A673 (cell line): ENCODE results near the gene CYP2W1. TPM values are rescaled to one million over a fixed set of nuclear protein-coding genes. Genes with fewer than 3 reads are reported as not detected.

Experiments
- BruUV-seq: library from RNA; stranded (reverse); fragments of 400-500 nt; replicated peaks from 2 replicates; lab custom pipeline; 2021; lab: Mats Ljungman, UMichigan
- CTCF ChIA-PET: fragments of 300-600 bp; sonication (Branson Sonifier 250); formaldehyde crosslinking; loops from one replicate; lab custom pipeline; 2022; ENCODE audit warnings: antibody characterized with exemption; lab: Charles Lee
- POLR2A ChIA-PET: fragments of 300-600 bp; sonication (Branson Sonifier 250); formaldehyde crosslinking; loops from one replicate; lab custom pipeline; 2022; ENCODE audit warnings: antibody characterized with exemption; ENCODE audit not compliant: low non-redundant PET; lab: Charles Lee
- DNase-seq: peaks from one replicate; pipeline ENCODE4 v3.0.0-alpha.2; 2015; ENCODE audit warnings: low spot score
- H3K27ac ChIP-seq: fragments of 200-600 bp; sonication (generic); 2 replicates; pipeline ENCODE4 v1.5.1; 2016; ENCODE audit warnings: mixed run types, low read depth, mild to moderate bottlenecking, mixed read lengths, antibody characterized with exemption, low read length; ENCODE audit not compliant: poor library complexity, severe bottlenecking
- H3K27me3 ChIP-seq: fragments of 200-600 bp; sonication (generic); replicated peaks from 2 replicates; pipeline ENCODE4 v1.6.1; 2017; ENCODE audit warnings: mixed run types, low read depth, mild to moderate bottlenecking, mixed read lengths, antibody characterized with exemption, low read length; ENCODE audit not compliant: insufficient read depth, poor library complexity
- H3K36me3 ChIP-seq: fragments of 200-600 bp; sonication (generic); 2 replicates; pipeline ENCODE4 v1.6.1; 2016; ENCODE audit warnings: mixed run types, mild to moderate bottlenecking, mixed read lengths, antibody characterized with exemption, low read length; ENCODE audit not compliant: insufficient read depth, poor library complexity, severe bottlenecking
- H3K4me1 ChIP-seq: fragments of 200-600 bp; sonication (generic); 2 replicates; pipeline ENCODE4 v1.6.1; 2017; ENCODE audit warnings: mixed run types, mild to moderate bottlenecking, mixed read lengths, antibody characterized with exemption, low read length; ENCODE audit not compliant: insufficient read depth, poor library complexity, severe bottlenecking
- H3K4me3 ChIP-seq: fragments of 200-600 bp; sonication (generic); 2 replicates; pipeline ENCODE4 v1.5.1; 2016; ENCODE audit warnings: low read depth, mixed run types, mild to moderate bottlenecking, mixed read lengths, low read length; ENCODE audit not compliant: poor library complexity, severe bottlenecking
- H3K9me3 ChIP-seq: fragments of 200-600 bp; sonication (generic); 2 replicates; pipeline ENCODE4 v1.6.1; 2016; ENCODE audit warnings: mixed run types, low read depth, mild to moderate bottlenecking, mixed read lengths, antibody characterized with exemption, low read length; ENCODE audit not compliant: poor library complexity, severe bottlenecking
- EZH2 ChIP-seq: fragments of 200-600 bp; sonication (generic); IDR thresholded peaks from 2 replicates; pipeline ENCODE4 v1.6.1; 2017; ENCODE audit warnings: borderline replicate concordance, low read depth, mild to moderate bottlenecking, mixed read lengths, antibody characterized with exemption, low read length; ENCODE audit not compliant: poor library complexity, severe bottlenecking
- intact Hi-C: fragments of 100-400 bp; cut with micrococcal nuclease; formaldehyde crosslinking; loops from one replicate; pipeline ENCODE4 v1.10.0; 2022; ENCODE audit not compliant: unreplicated experiment
- total RNA-seq: library from RNA; stranded (reverse); gene quantifications from 2 replicates; pipeline ENCODE4 v1.2.3, GENCODE V29; 2021
- TF ChIP-seq, protein P1 (sequence below): fragments of 300-800, 200-600 bp; sonication (generic); conservative IDR thresholded peaks from 2 replicates; pipeline ENCODE4 v1.5.1; 2017; ENCODE audit warnings: low read depth, mild to moderate bottlenecking, antibody characterized with exemption, low read length, moderate library complexity, mixed read lengths

Gene CYP2W1
- total RNA-seq, 1 experiment from 2014 or later: not detected

GRCh38 chr7:974820-975681 lies 7.9 kb upstream of the CYP2W1 start, which contains the start of gene COX19:
Gene COX19, minus strand, starts transcription at chr7:975549. Its CDS starts 40 bp downstream, at chr7:975509.
- TF ChIP-seq, protein P1, sequence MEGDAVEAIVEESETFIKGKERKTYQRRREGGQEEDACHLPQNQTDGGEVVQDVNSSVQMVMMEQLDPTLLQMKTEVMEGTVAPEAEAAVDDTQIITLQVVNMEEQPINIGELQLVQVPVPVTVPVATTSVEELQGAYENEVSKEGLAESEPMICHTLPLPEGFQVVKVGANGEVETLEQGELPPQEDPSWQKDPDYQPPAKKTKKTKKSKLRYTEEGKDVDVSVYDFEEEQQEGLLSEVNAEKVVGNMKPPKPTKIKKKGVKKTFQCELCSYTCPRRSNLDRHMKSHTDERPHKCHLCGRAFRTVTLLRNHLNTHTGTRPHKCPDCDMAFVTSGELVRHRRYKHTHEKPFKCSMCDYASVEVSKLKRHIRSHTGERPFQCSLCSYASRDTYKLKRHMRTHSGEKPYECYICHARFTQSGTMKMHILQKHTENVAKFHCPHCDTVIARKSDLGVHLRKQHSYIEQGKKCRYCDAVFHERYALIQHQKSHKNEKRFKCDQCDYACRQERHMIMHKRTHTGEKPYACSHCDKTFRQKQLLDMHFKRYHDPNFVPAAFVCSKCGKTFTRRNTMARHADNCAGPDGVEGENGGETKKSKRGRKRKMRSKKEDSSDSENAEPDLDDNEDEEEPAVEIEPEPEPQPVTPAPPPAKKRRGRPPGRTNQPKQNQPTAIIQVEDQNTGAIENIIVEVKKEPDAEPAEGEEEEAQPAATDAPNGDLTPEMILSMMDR: no peak
- Histone ChIP-seq H3K4me1 (peaks cover 12% of the 10 kb centered on the region), H3K27me3 (no peaks in the 10 kb centered on the region), H3K4me3 (peak within 1 kb of the TSS; percentile 100), H3K27ac (peak within 1 kb of the TSS; percentile 98), H3K36me3 (peaks cover 25% of the 10 kb centered on the region), H3K9me3 (no peaks in the 10 kb centered on the region)
- intact Hi-C loops: no loop called here
- BruUV-seq: no TSS peak
- ChIA-PET POLR2A (interaction anchor here (0.7 kb wide), 2 partner anchors 12 to 84 kb away, joined by 3 to 4 read pairs; no protein-coding TSS in a partner anchor), CTCF (no interaction called here)
- peak; percentile 93 for DNase-seq

GRCh38 chr7:975702-976473 lies 7.1 kb upstream of the CYP2W1 start:
- CTCF ChIA-PET: no interaction called here

GRCh38 chr7:976901-977325 lies 6.1 kb upstream of the CYP2W1 start:
- H3K4me1 ChIP-seq: peaks cover 12% of the 10 kb centered on the region
- H3K27me3 ChIP-seq: no peaks in the 10 kb centered on the region
- intact Hi-C loops: no loop called here
- H3K36me3 ChIP-seq: peaks cover 14% of the 10 kb centered on the region
- TF ChIP-seq EZH2: no peak
- TF ChIP-seq, protein P1: no peak
- no peak overlapping the region for H3K27ac ChIP-seq
- no TSS peak for BruUV-seq
- no peaks in the 10 kb centered on the region for H3K9me3 ChIP-seq
- DNase-seq: no peak
- CTCF ChIA-PET: no interaction called here
- POLR2A ChIA-PET: no interaction called here
- H3K4me3 ChIP-seq: no peak overlapping the region

More at GRCh38 chr7:975702-976473, 7.1 kb upstream of the CYP2W1 start:
- intact Hi-C loops: no loop called here
- no peaks in the 10 kb centered on the region for H3K27me3 ChIP-seq
- peaks cover 12% of the 10 kb centered on the region for H3K4me1 ChIP-seq
- H3K4me3 ChIP-seq: peak overlapping the region; percentile 100
- no TSS peak for BruUV-seq
- peaks cover 21% of the 10 kb centered on the region for H3K36me3 ChIP-seq
- H3K9me3 ChIP-seq: no peaks in the 10 kb centered on the region
- no peak for DNase-seq
- POLR2A ChIA-PET: no interaction called here
- TF ChIP-seq EZH2: no peak
- TF ChIP-seq, protein P1: no peak
- H3K27ac ChIP-seq: no peak overlapping the region
